ENCODE data around the gene RELT.

Gene RELT

GRCh38 chr11:73386016-73386415 lies 9.8 kb downstream of the RELT start:
- peak overlapping the region; percentile 21; the same call in 1 of the 2 replicates for H3K4me2 ChIP-seq (ENCODE audit: low read length)
- peaks cover 75% of the 10 kb centered on the region for H3K4me1 ChIP-seq (ENCODE audit: insufficient read depth, low read length, severe bottlenecking)
- H3K9me3 ChIP-seq (ENCODE audit: low read length) = no peaks in the 10 kb centered on the region
- H4K20me1 ChIP-seq (ENCODE audit: insufficient read depth, low read length) = no peaks in the 10 kb centered on the region
- no peaks in the 10 kb centered on the region for H3K36me3 ChIP-seq (ENCODE audit: insufficient read depth, low read length)
- H2AFZ ChIP-seq (ENCODE audit: low read length) = no peak overlapping the region
- H3F3A ChIP-seq (ENCODE audit: insufficient read depth, low read length) = no peaks in the 10 kb centered on the region
- H3K9me2 ChIP-seq (ENCODE audit: low read depth, low read length) = no peaks in the 10 kb centered on the region
- no peak for TF ChIP-seq CTCF (IDR thresholded peaks at IDR 0.05; ENCODE audit: low read length)
- TF ChIP-seq EZH2 (IDR thresholded peaks at IDR 0.05; ENCODE audit: borderline replicate concordance, low read length) = no peak
- no peaks in the 10 kb centered on the region for H3K27me3 ChIP-seq (ENCODE audit: insufficient read depth, low read length)
- H3K27ac ChIP-seq (ENCODE audit: low read depth, low read length, poor library complexity, severe bottlenecking) = peak overlapping the region; percentile 88
- H3K4me3 ChIP-seq (ENCODE audit: low read depth, low read length, poor library complexity, severe bottlenecking) = no peak overlapping the region
- no peaks in the 10 kb centered on the region for H3K79me2 ChIP-seq (ENCODE audit: insufficient read depth, low read length)
- H3K9ac ChIP-seq (ENCODE audit: low read length) = peak overlapping the region; percentile 12; the same call in 1 of the 2 replicates

- Histone ChIP-seq H3K9me2 (ENCODE audit: low read depth, low read length) (no peaks in the 10 kb centered on the region), H3K36me3 (ENCODE audit: insufficient read depth, low read length) (no peaks in the 10 kb centered on the region), H3K9me3 (ENCODE audit: low read length) (no peaks in the 10 kb centered on the region), H3K4me2 (ENCODE audit: low read length) (peak overlapping the region; percentile 21; the same call in 1 of the 2 replicates), H2AFZ (ENCODE audit: low read length) (no peak overlapping the region), H3K27ac (ENCODE audit: low read depth, low read length, poor library complexity, severe bottlenecking) (peak overlapping the region; percentile 88), H3K27me3 (ENCODE audit: insufficient read depth, low read length) (no peaks in the 10 kb centered on the region), H3K4me1 (ENCODE audit: insufficient read depth, low read length, severe bottlenecking) (peaks cover 69% of the 10 kb centered on the region), H3K79me2 (ENCODE audit: insufficient read depth, low read length) (no peaks in the 10 kb centered on the region), H3K4me3 (ENCODE audit: low read depth, low read length, poor library complexity, severe bottlenecking) (no peak overlapping the region), H3F3A (ENCODE audit: insufficient read depth, low read length) (no peaks in the 10 kb centered on the region), H3K9ac (ENCODE audit: low read length) (peak overlapping the region; percentile 12; the same call in 1 of the 2 replicates), H4K20me1 (ENCODE audit: insufficient read depth, low read length) (no peaks in the 10 kb centered on the region)
- TF ChIP-seq CTCF (IDR thresholded peaks at IDR 0.05; ENCODE audit: low read length) (no peak; the same call in 1 of the 2 replicates), EZH2 (IDR thresholded peaks at IDR 0.05; ENCODE audit: borderline replicate concordance, low read length) (no peak)
Measured at GRCh38 chr11:73386546-73386945, 10.3 kb downstream of the RELT start.

GRCh38 chr11:73387594-73388264 lies 11.5 kb downstream of the RELT start:
- Histone ChIP-seq H3K9me2 (ENCODE audit: low read depth, low read length) (no peaks in the 10 kb centered on the region), H3F3A (ENCODE audit: insufficient read depth, low read length) (no peaks in the 10 kb centered on the region), H4K20me1 (ENCODE audit: insufficient read depth, low read length) (no peaks in the 10 kb centered on the region), H3K9me3 (ENCODE audit: low read length) (no peaks in the 10 kb centered on the region), H3K9ac (ENCODE audit: low read length) (peak overlapping the region; percentile 14; the same call in 1 of the 2 replicates), H3K27ac (ENCODE audit: low read depth, low read length, poor library complexity, severe bottlenecking) (peak overlapping the region; percentile 88), H3K4me3 (ENCODE audit: low read depth, low read length, poor library complexity, severe bottlenecking) (no peak overlapping the region), H2AFZ (ENCODE audit: low read length) (no peak overlapping the region), H3K4me1 (ENCODE audit: insufficient read depth, low read length, severe bottlenecking) (peaks cover 57% of the 10 kb centered on the region), H3K27me3 (ENCODE audit: insufficient read depth, low read length) (no peaks in the 10 kb centered on the region), H3K79me2 (ENCODE audit: insufficient read depth, low read length) (no peaks in the 10 kb centered on the region), H3K36me3 (ENCODE audit: insufficient read depth, low read length) (no peaks in the 10 kb centered on the region), H3K4me2 (ENCODE audit: low read length) (peak overlapping the region; percentile 16; the same call in 1 of the 2 replicates)
- TF ChIP-seq EZH2 (IDR thresholded peaks at IDR 0.05; ENCODE audit: borderline replicate concordance, low read length) = no peak
- TF ChIP-seq CTCF (IDR thresholded peaks at IDR 0.05; ENCODE audit: low read length) = peak; percentile 12; the same call in 1 of the 2 replicates
